Hepatocyte (in vitro differentiated cells): Measurements from ENCODE around the gene OR2Y1. TPM values are rescaled to one million over a fixed set of nuclear protein-coding genes. Genes with fewer than 3 reads are reported as not detected.

Experiments
- DNase-seq: peaks from one replicate; pipeline ENCODE4 v3.0.0-alpha.2; 2016; ENCODE audit warnings: low spot score
- H2AFZ ChIP-seq: fragments of 200-600 bp; sonication (generic); 2 replicates; pipeline ENCODE4 v1.6.0; 2016; ENCODE audit warnings: antibody characterized with exemption, mild to moderate bottlenecking
- H3K27ac ChIP-seq: fragments of 200-600 bp; sonication (generic); 2 replicates; pipeline ENCODE4 v1.5.1; 2016; ENCODE audit warnings: mild to moderate bottlenecking
- H3K27me3 ChIP-seq: fragments of 200-600 bp; sonication (generic); 2 replicates; pipeline ENCODE4 v1.6.1; 2016
- H3K36me3 ChIP-seq: fragments of 200-600 bp; sonication (generic); replicated peaks from 2 replicates; pipeline ENCODE4 v1.5.1; 2016; ENCODE audit warnings: low read depth; ENCODE audit not compliant: insufficient read depth
- H3K4me1 ChIP-seq: fragments of 200-600 bp; sonication (generic); 2 replicates; pipeline ENCODE4 v1.5.1; 2016; ENCODE audit warnings: mild to moderate bottlenecking, moderate library complexity; ENCODE audit not compliant: insufficient read depth
- H3K4me2 ChIP-seq: fragments of 200-600 bp; sonication (generic); 2 replicates; pipeline ENCODE4 v1.6.0; 2016
- H3K4me3 ChIP-seq: fragments of 200-600 bp; sonication (generic); 2 replicates; pipeline ENCODE4 v1.5.1; 2016; ENCODE audit warnings: mild to moderate bottlenecking
- H3K79me2 ChIP-seq: fragments of 200-600 bp; sonication (generic); 2 replicates; pipeline ENCODE4 v1.6.0; 2017; ENCODE audit warnings: mild to moderate bottlenecking
- H3K9me2 ChIP-seq: fragments of 200-600 bp; sonication (generic); replicated peaks from 2 replicates; pipeline ENCODE4 v1.6.0; 2017; ENCODE audit warnings: mild to moderate bottlenecking; ENCODE audit not compliant: insufficient read depth
- H3K9me3 ChIP-seq: fragments of 200-600 bp; sonication (generic); 2 replicates; pipeline ENCODE4 v1.5.1; 2016; ENCODE audit warnings: low read depth, mild to moderate bottlenecking
- H4K20me1 ChIP-seq: fragments of 200-600 bp; sonication (generic); 2 replicates; pipeline ENCODE4 v1.6.0; 2016; ENCODE audit warnings: mild to moderate bottlenecking; ENCODE audit not compliant: insufficient read depth, poor library complexity, severe bottlenecking
- CTCF ChIP-seq: fragments of 200-600 bp; sonication (generic); IDR thresholded peaks from 2 replicates; pipeline ENCODE4 v1.5.1; 2016; ENCODE audit warnings: antibody characterized with exemption, mild to moderate bottlenecking; ENCODE audit not compliant: poor library complexity
- EZH2 ChIP-seq: fragments of 200-600 bp; sonication (generic); IDR thresholded peaks from 2 replicates; pipeline ENCODE4 v1.6.1; 2016; ENCODE audit warnings: antibody characterized with exemption, mild to moderate bottlenecking, borderline replicate concordance
- EZH2phosphoT487 ChIP-seq: fragments of 200-600 bp; sonication (generic); IDR thresholded peaks from one replicate; pipeline ENCODE4 v1.6.1; 2018; ENCODE audit warnings: antibody characterized with exemption, mild to moderate bottlenecking, low read depth, moderate library complexity; ENCODE audit not compliant: unreplicated experiment, severe bottlenecking
- WGBS: methylation state at CpG from one replicate; pipeline ENCODE4 v1.1.6; 2016; ENCODE audit warnings: low lambda C conversion rate; ENCODE audit errors: missing lambda C conversion rate; 5-methylcytosine and 5-hydroxymethylcytosine counted together
- polyA plus RNA-seq: library from polyadenylated mRNA; unstranded; fragments of >200 nt; fragmentation: Nextera tagmentation; extraction: Ambion mirVana; gene quantifications from 2 replicates; pipeline ENCODE4 v1.2.1, GENCODE V29; 2016
- total RNA-seq: library from RNA; depleted of rRNA; stranded (reverse); fragments of >200 nt; gene quantifications from 2 replicates; pipeline ENCODE4 v1.2.3, GENCODE V29; 2014

The OR2Y1 gene
- total and polyA plus RNA-seq, 2 experiments from 2014 or later = not detected

GRCh38 chr5:180779985-180780610 is 40.2 kb upstream of the OR2Y1 start:
- TF ChIP-seq EZH2 = no peak
- Histone ChIP-seq H3K27ac (no peak overlapping the region), H3K79me2 (no peaks in the 10 kb centered on the region), H3K4me3 (no peak overlapping the region), H2AFZ (no peak overlapping the region), H3K4me1 (peaks cover 4% of the 10 kb centered on the region), H3K9me2 (no peaks in the 10 kb centered on the region), H4K20me1 (no peaks in the 10 kb centered on the region), H3K36me3 (no peaks in the 10 kb centered on the region), H3K9me3 (no peaks in the 10 kb centered on the region), H3K4me2 (no peak overlapping the region), H3K27me3 (peaks cover 4% of the 10 kb centered on the region)
- no peak for DNase-seq
- 83% methylated on average over 10 of the region's 10 CpGs for WGBS

- Histone ChIP-seq H3K4me1 (no peaks in the 10 kb centered on the region), H3K79me2 (no peaks in the 10 kb centered on the region), H4K20me1 (no peaks in the 10 kb centered on the region), H3K4me3 (no peak overlapping the region), H3K27me3 (peaks cover 4% of the 10 kb centered on the region), H3K9me2 (no peaks in the 10 kb centered on the region), H3K36me3 (no peaks in the 10 kb centered on the region), H3K9me3 (no peaks in the 10 kb centered on the region), H2AFZ (no peak overlapping the region), H3K27ac (no peak overlapping the region), H3K4me2 (no peak overlapping the region)
- WGBS = 100% methylated on average over 1 of the region's 1 CpG
- no peak for DNase-seq
- TF ChIP-seq EZH2phosphoT487 (no peak), CTCF (no peak), EZH2 (no peak)
These were observed 37.6 kb upstream of the OR2Y1 start for GRCh38 chr5:180777475-180777874.

GRCh38 chr5:180776376-180776775 is 36.5 kb upstream of the OR2Y1 start:
- TF ChIP-seq EZH2 (no peak), CTCF (no peak), EZH2phosphoT487 (no peak)
- Histone ChIP-seq H2AFZ (no peak overlapping the region), H4K20me1 (no peaks in the 10 kb centered on the region), H3K9me3 (no peaks in the 10 kb centered on the region), H3K27ac (no peak overlapping the region), H3K36me3 (no peaks in the 10 kb centered on the region), H3K27me3 (peaks cover 4% of the 10 kb centered on the region), H3K4me3 (no peak overlapping the region), H3K4me1 (no peaks in the 10 kb centered on the region), H3K4me2 (no peak overlapping the region), H3K9me2 (no peaks in the 10 kb centered on the region), H3K79me2 (no peaks in the 10 kb centered on the region)
- no peak for DNase-seq
- WGBS = 100% methylated on average over 1 of the region's 1 CpG

GRCh38 chr5:180775624-180776023 is 35.8 kb upstream of the OR2Y1 start:
- TF ChIP-seq EZH2phosphoT487 = no peak
- no peak for TF ChIP-seq CTCF
- TF ChIP-seq EZH2 = no peak
- 82% methylated on average over 7 of the region's 7 CpGs for WGBS
- Histone ChIP-seq H3K36me3 (no peaks in the 10 kb centered on the region), H3K9me3 (no peaks in the 10 kb centered on the region), H3K27me3 (peaks cover 4% of the 10 kb centered on the region), H3K4me3 (no peak overlapping the region), H3K27ac (no peak overlapping the region), H3K9me2 (no peaks in the 10 kb centered on the region), H3K4me1 (no peaks in the 10 kb centered on the region), H3K4me2 (no peak overlapping the region), H2AFZ (no peak overlapping the region), H3K79me2 (no peaks in the 10 kb centered on the region), H4K20me1 (no peaks in the 10 kb centered on the region)
- DNase-seq = no peak
